ENCODE data around the gene ADRA1B.

The ADRA1B gene

GRCh38 chr5:159911349-159911748 is 4.9 kb upstream of the ADRA1B start:
- no peak for TF ChIP-seq CTCF (IDR thresholded peaks at IDR 0.05; ENCODE audit: low read depth, low read length, missing control alignments)
- H3K4me3 ChIP-seq (ENCODE audit: low read depth, low read length) = no peak overlapping the region
- no peak for DNase-seq (ENCODE audit: low read depth)

GRCh38 chr5:159912033-159912800 is 4.1 kb upstream of the ADRA1B start:
- no peak for DNase-seq (ENCODE audit: low read depth)

GRCh38 chr5:159913048-159913447 is 3.2 kb upstream of the ADRA1B start:
- H3K4me3 ChIP-seq (ENCODE audit: low read depth, low read length) = no peak overlapping the region
- no peak for DNase-seq (ENCODE audit: low read depth)
- no peak for TF ChIP-seq CTCF (IDR thresholded peaks at IDR 0.05; ENCODE audit: low read depth, low read length, missing control alignments)

More at GRCh38 chr5:159912033-159912800, 4.1 kb upstream of the ADRA1B start:
- no peak overlapping the region for H3K4me3 ChIP-seq (ENCODE audit: low read depth, low read length)
- no peak for TF ChIP-seq CTCF (IDR thresholded peaks at IDR 0.05; ENCODE audit: low read depth, low read length, missing control alignments)

GRCh38 chr5:159913501-159913900 is 2.8 kb upstream of the ADRA1B start:
- no peak for TF ChIP-seq CTCF (IDR thresholded peaks at IDR 0.05; ENCODE audit: low read depth, low read length, missing control alignments)
- no peak for DNase-seq (ENCODE audit: low read depth)
- no peak overlapping the region for H3K4me3 ChIP-seq (ENCODE audit: low read depth, low read length)

- H3K4me3 ChIP-seq (ENCODE audit: low read depth, low read length) = no peak overlapping the region
- no peak for DNase-seq (ENCODE audit: low read depth)
- no peak for TF ChIP-seq CTCF (IDR thresholded peaks at IDR 0.05; ENCODE audit: low read depth, low read length, missing control alignments)
Measured at GRCh38 chr5:159916841-159917761, 819 bp downstream of the ADRA1B start.

- DNase-seq (ENCODE audit: low read depth) = no peak
- TF ChIP-seq CTCF (IDR thresholded peaks at IDR 0.05; ENCODE audit: low read depth, low read length, missing control alignments) = no peak
- H3K4me3 ChIP-seq (ENCODE audit: low read depth, low read length) = no peak overlapping the region
Measured at GRCh38 chr5:159917994-159918393, 1.7 kb downstream of the ADRA1B start.

Data from GM12864 (cell line).